H9 (cell line): ENCODE measurements around the gene POLD1. TPM values are rescaled to one million over a fixed set of nuclear protein-coding genes. Genes with fewer than 3 reads are reported as not detected.

Experiments
- DNase-seq: peaks from one replicate; pipeline ENCODE4 v3.0.0-alpha.2; 2017
- H2AFZ ChIP-seq: one replicate; pipeline ENCODE4 v1.6.1; 2013; ENCODE audit warnings: mild to moderate bottlenecking, low read length, control low read depth, moderate library complexity
- H2AK5ac ChIP-seq: 2 replicates; pipeline ENCODE4 v1.6.1; 2013; ENCODE audit warnings: low read length, control low read depth, mixed read lengths; ENCODE audit not compliant: insufficient read length
- H2BK120ac ChIP-seq: one replicate; pipeline ENCODE4 v1.6.1; 2013; ENCODE audit warnings: low read depth, mild to moderate bottlenecking, low read length, control low read depth, inconsistent platforms; ENCODE audit not compliant: poor library complexity, severe bottlenecking
- H2BK12ac ChIP-seq: 2 replicates; pipeline ENCODE4 v1.6.1; 2013; ENCODE audit warnings: low read length, control low read depth, mixed read lengths, low read depth; ENCODE audit not compliant: insufficient read length
- H2BK15ac ChIP-seq: 2 replicates; pipeline ENCODE4 v1.6.1; 2013; ENCODE audit warnings: low read depth, low read length, control low read depth
- H2BK20ac ChIP-seq: one replicate; pipeline ENCODE4 v1.6.1; 2013; ENCODE audit warnings: low read depth, mild to moderate bottlenecking, low read length, control low read depth, inconsistent platforms; ENCODE audit not compliant: poor library complexity, severe bottlenecking
- H2BK5ac ChIP-seq: 2 replicates; pipeline ENCODE4 v1.6.1; 2013; ENCODE audit warnings: low read length, control low read depth, mixed read lengths; ENCODE audit not compliant: insufficient read length
- H3K14ac ChIP-seq: 2 replicates; pipeline ENCODE4 v1.6.1; 2013; ENCODE audit warnings: low read length, control low read depth; ENCODE audit not compliant: insufficient read depth
- H3K18ac ChIP-seq: 2 replicates; pipeline ENCODE4 v1.6.1; 2013; ENCODE audit warnings: low read depth, mild to moderate bottlenecking, mixed read lengths, low read length, control low read depth; ENCODE audit not compliant: insufficient read length
- H3K23ac ChIP-seq: 2 replicates; pipeline ENCODE4 v1.6.1; 2013; ENCODE audit warnings: low read length, control low read depth, mixed read lengths, low read depth; ENCODE audit not compliant: insufficient read length
- H3K23me2 ChIP-seq: 2 replicates; pipeline ENCODE4 v1.6.1; 2013; ENCODE audit warnings: low read depth, mild to moderate bottlenecking, mixed read lengths, low read length, control low read depth; ENCODE audit not compliant: insufficient read length, poor library complexity, severe bottlenecking
- H3K27ac ChIP-seq: 2 replicates; pipeline ENCODE4 v1.5.1; 2013; ENCODE audit warnings: low read length, control low read depth, mixed read lengths, low read depth; ENCODE audit not compliant: insufficient read length
- H3K27me3 ChIP-seq: 2 replicates; pipeline ENCODE4 v1.6.1; 2013; ENCODE audit warnings: low read length, control low read depth, inconsistent platforms; ENCODE audit not compliant: insufficient read depth
- H3K4ac ChIP-seq: 2 replicates; pipeline ENCODE4 v1.6.1; 2013; ENCODE audit warnings: low read depth, mild to moderate bottlenecking, control low read depth, inconsistent platforms, low read length, moderate library complexity
- H3K4me1 ChIP-seq: 2 replicates; pipeline ENCODE4 v1.6.1; 2013; ENCODE audit warnings: low read length, control low read depth, inconsistent platforms; ENCODE audit not compliant: insufficient read depth
- H3K4me2 ChIP-seq: 2 replicates; pipeline ENCODE4 v1.6.1; 2013; ENCODE audit warnings: low read length, control low read depth, mixed read lengths; ENCODE audit not compliant: insufficient read length, insufficient read depth
- H3K56ac ChIP-seq: 2 replicates; pipeline ENCODE4 v1.6.1; 2013; ENCODE audit warnings: low read depth, mild to moderate bottlenecking, mixed read lengths, low read length, control low read depth; ENCODE audit not compliant: insufficient read length
- H3K79me1 ChIP-seq: 2 replicates; pipeline ENCODE4 v1.6.1; 2013; ENCODE audit warnings: low read depth, mild to moderate bottlenecking, moderate library complexity, low read length, control low read depth, inconsistent platforms; ENCODE audit not compliant: insufficient read depth, poor library complexity, severe bottlenecking
- H3K79me2 ChIP-seq: 2 replicates; pipeline ENCODE4 v1.6.1; 2013; ENCODE audit warnings: low read length, control low read depth, inconsistent platforms; ENCODE audit not compliant: insufficient read depth
- H3K9ac ChIP-seq: 2 replicates; pipeline ENCODE4 v1.6.1; 2013; ENCODE audit warnings: low read length, control low read depth, mixed read lengths; ENCODE audit not compliant: insufficient read length; ENCODE audit errors: extremely low read depth
- H3K9me3 ChIP-seq: one replicate; pipeline ENCODE4 v1.6.1; 2013; ENCODE audit warnings: low read depth, low read length, inconsistent platforms; ENCODE audit not compliant: control insufficient read depth
- H3T11ph ChIP-seq: one replicate; pipeline ENCODE4 v1.6.1; 2013; ENCODE audit warnings: mild to moderate bottlenecking, low read length, control low read depth, inconsistent platforms
- H4K20me1 ChIP-seq: one replicate; pipeline ENCODE4 v1.6.1; 2013; ENCODE audit not compliant: control insufficient read depth, insufficient read length, insufficient read depth
- H4K5ac ChIP-seq: 2 replicates; pipeline ENCODE4 v1.6.1; 2013; ENCODE audit warnings: low read depth, mild to moderate bottlenecking, mixed read lengths, low read length, control low read depth; ENCODE audit not compliant: insufficient read length
- H4K8ac ChIP-seq: replicated peaks from 2 replicates; pipeline ENCODE4 v1.6.1; 2013; ENCODE audit warnings: low read length, control low read depth, mixed read lengths, low read depth; ENCODE audit not compliant: insufficient read length
- H4K91ac ChIP-seq: 2 replicates; pipeline ENCODE4 v1.6.1; 2013; ENCODE audit warnings: low read depth, mild to moderate bottlenecking, moderate library complexity, mixed read lengths, low read length, control low read depth; ENCODE audit not compliant: insufficient read length
- H3K27ac Mint-ChIP-seq, 3 experiments: 2 replicates in 2 of 3; 3 replicates in 1 of 3; pipeline ENCODE4 v1.8.0; 2020 to 2021; ENCODE audit warnings: mixed read lengths in 3 of 3, mild to moderate bottlenecking in 1 of 3, moderate library complexity in 1 of 3
- H3K27me3 Mint-ChIP-seq: 2 replicates; pipeline ENCODE4 v1.8.0; 2021; ENCODE audit warnings: low read depth, mild to moderate bottlenecking, moderate library complexity, mixed read lengths
- H3K36me3 Mint-ChIP-seq, 3 experiments: 2 replicates in 2 of 3; 3 replicates in 1 of 3; pipeline ENCODE4 v1.8.0; 2020 to 2021; ENCODE audit warnings: low read depth in 3 of 3, mixed read lengths in 3 of 3; ENCODE audit not compliant: insufficient read depth in 1 of 3
- H3K4me1 Mint-ChIP-seq, 2 experiments: 2 replicates each; pipeline ENCODE4 v1.8.0; 2020; ENCODE audit warnings: mixed read lengths in 2 of 2
- H3K4me3 Mint-ChIP-seq, 2 experiments: 2 replicates in 1 of 2; 3 replicates in 1 of 2; pipeline ENCODE4 v1.8.0; 2020 to 2021; ENCODE audit warnings: mild to moderate bottlenecking in 2 of 2, mixed read lengths in 2 of 2, moderate library complexity in 1 of 2
- H3K9me3 Mint-ChIP-seq, 2 experiments: 2 replicates in 1 of 2; 3 replicates in 1 of 2; pipeline ENCODE4 v1.8.0; 2020; ENCODE audit warnings: mild to moderate bottlenecking in 2 of 2, mixed read lengths in 2 of 2, moderate library complexity in 1 of 2
- WGBS: extraction: QIAGEN DNeasy Blood & Tissue Kit; methylation state at CpG from one replicate; pipeline ENCODE4 v1.1.7; 2013; ENCODE audit warnings: missing lambda C conversion rate, low lambda C conversion rate, mixed read lengths; ENCODE audit not compliant: insufficient read length; ENCODE audit errors: extremely low coverage; 5-methylcytosine and 5-hydroxymethylcytosine counted together
- total RNA-seq: library from RNA; stranded (reverse); gene quantifications from 2 replicates; pipeline ENCODE4 v1.2.1, GENCODE V29; 2021
- TF ChIP-seq, protein P1 (sequence below): fragments of 200-600 bp; sonication (generic); conservative IDR thresholded peaks from 3 replicates; pipeline ENCODE4 v1.8.0; 2021; ENCODE audit warnings: antibody characterized with exemption, mild to moderate bottlenecking

The POLD1 gene
- total RNA-seq, 1 experiment from 2014 or later = 165 TPM

GRCh38 chr19:50447053-50447452, 62.9 kb downstream of the POLD1 start:
- Mint-ChIP-seq H3K36me3 (peaks cover 0 to 9% (median 6%) of the 10 kb centered on the region in 3 experiments; a peak in 5 of 7 replicates), H3K27me3 (peaks cover 8% of the 10 kb centered on the region), H3K27ac (no peak overlapping the region), H3K4me3 (no peak overlapping the region), H3K9me3 (peaks cover 2 to 8% of the 10 kb centered on the region in 2 experiments; a peak in 4 of 5 replicates), H3K4me1 (peaks cover 0 to 7% of the 10 kb centered on the region in 2 experiments; a peak in 2 of 4 replicates)
- Histone ChIP-seq H3K9me3 (no peaks in the 10 kb centered on the region), H2BK12ac (no peak overlapping the region), H3K18ac (no peak overlapping the region), H3K27ac (no peak overlapping the region), H3K4me2 (no peak overlapping the region), H4K5ac (no peak overlapping the region), H3K79me2 (no peaks in the 10 kb centered on the region), H2BK15ac (no peak overlapping the region), H3K56ac (no peak overlapping the region), H4K20me1 (no peaks in the 10 kb centered on the region), H3K4ac (no peak overlapping the region), H3K27me3 (no peaks in the 10 kb centered on the region), H4K8ac (no peak overlapping the region), H3K23ac (no peak overlapping the region), H3K23me2 (no peaks in the 10 kb centered on the region), H2AK5ac (no peak overlapping the region), H2BK5ac (no peak overlapping the region), H3K14ac (no peak overlapping the region), H3K4me1 (no peaks in the 10 kb centered on the region), H2BK20ac (no peak overlapping the region), H2AFZ (no peak overlapping the region), H3K9ac (no peak overlapping the region), H3K79me1 (no peaks in the 10 kb centered on the region), H2BK120ac (no peak overlapping the region), H3T11ph (no peak overlapping the region), H4K91ac (no peak overlapping the region)
- no peak for DNase-seq
- TF ChIP-seq, protein P1, sequence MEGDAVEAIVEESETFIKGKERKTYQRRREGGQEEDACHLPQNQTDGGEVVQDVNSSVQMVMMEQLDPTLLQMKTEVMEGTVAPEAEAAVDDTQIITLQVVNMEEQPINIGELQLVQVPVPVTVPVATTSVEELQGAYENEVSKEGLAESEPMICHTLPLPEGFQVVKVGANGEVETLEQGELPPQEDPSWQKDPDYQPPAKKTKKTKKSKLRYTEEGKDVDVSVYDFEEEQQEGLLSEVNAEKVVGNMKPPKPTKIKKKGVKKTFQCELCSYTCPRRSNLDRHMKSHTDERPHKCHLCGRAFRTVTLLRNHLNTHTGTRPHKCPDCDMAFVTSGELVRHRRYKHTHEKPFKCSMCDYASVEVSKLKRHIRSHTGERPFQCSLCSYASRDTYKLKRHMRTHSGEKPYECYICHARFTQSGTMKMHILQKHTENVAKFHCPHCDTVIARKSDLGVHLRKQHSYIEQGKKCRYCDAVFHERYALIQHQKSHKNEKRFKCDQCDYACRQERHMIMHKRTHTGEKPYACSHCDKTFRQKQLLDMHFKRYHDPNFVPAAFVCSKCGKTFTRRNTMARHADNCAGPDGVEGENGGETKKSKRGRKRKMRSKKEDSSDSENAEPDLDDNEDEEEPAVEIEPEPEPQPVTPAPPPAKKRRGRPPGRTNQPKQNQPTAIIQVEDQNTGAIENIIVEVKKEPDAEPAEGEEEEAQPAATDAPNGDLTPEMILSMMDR = no peak
- WGBS = no CpG with 5 or more reads among the region's 5 CpGs
